Measurements from ENCODE around the gene SLC35A4.

SLC35A4 gene

GRCh38 chr5:140564196-140565023 is at the start of gene SLC35A4, which contains the start of gene APBB3:
Gene SLC35A4, plus strand, starts transcription at chr5:140564828. Its CDS starts 2,342 bp downstream, at chr5:140567170.
Gene APBB3, minus strand, starts transcription at chr5:140564598. Its CDS starts 353 bp downstream, at chr5:140564245.
- DNase-seq (ENCODE audit: low read depth) = peak; percentile 93

- no peak for DNase-seq (ENCODE audit: low read depth)
Measured at GRCh38 chr5:140524003-140524402, 40.6 kb upstream of the SLC35A4 start.

- no peak for DNase-seq (ENCODE audit: low read depth)
Measured at GRCh38 chr5:140540227-140540626, 24.4 kb upstream of the SLC35A4 start.

GRCh38 chr5:140542972-140543371 is 21.7 kb upstream of the SLC35A4 start:
- no peak for DNase-seq (ENCODE audit: low read depth)

- DNase-seq (ENCODE audit: low read depth) = no peak
Measured at GRCh38 chr5:140544986-140545385, 19.6 kb upstream of the SLC35A4 start.

- no peak for DNase-seq (ENCODE audit: low read depth)
Measured at GRCh38 chr5:140545606-140546005, 19.0 kb upstream of the SLC35A4 start.

GRCh38 chr5:140546851-140547507 is 17.6 kb upstream of the SLC35A4 start:
- no peak for DNase-seq (ENCODE audit: low read depth)

- peak; percentile 77 for DNase-seq (ENCODE audit: low read depth)
Measured at GRCh38 chr5:140547508-140548299, 16.9 kb upstream of the SLC35A4 start, which contains the start of gene EIF4EBP3. Gene EIF4EBP3, plus strand, starts transcription at chr5:140547662. Its CDS starts 76 bp downstream, at chr5:140547738.

GRCh38 chr5:140548300-140548688 is 16.3 kb upstream of the SLC35A4 start:
- DNase-seq (ENCODE audit: low read depth) = no peak

- no peak for DNase-seq (ENCODE audit: low read depth)
Measured at GRCh38 chr5:140548791-140549190, 15.8 kb upstream of the SLC35A4 start.

GRCh38 chr5:140549237-140550144 is 15.1 kb upstream of the SLC35A4 start:
- no peak for DNase-seq (ENCODE audit: low read depth)

GRCh38 chr5:140550147-140551079 is 14.2 kb upstream of the SLC35A4 start:
- DNase-seq (ENCODE audit: low read depth) = no peak

GRCh38 chr5:140551872-140552271 is 12.8 kb upstream of the SLC35A4 start:
- no peak for DNase-seq (ENCODE audit: low read depth)

GRCh38 chr5:140553657-140554056 is 11.0 kb upstream of the SLC35A4 start:
- no peak for DNase-seq (ENCODE audit: low read depth)

GRCh38 chr5:140554454-140554853 is 10.2 kb upstream of the SLC35A4 start:
- DNase-seq (ENCODE audit: low read depth) = no peak

GRCh38 chr5:140555747-140556312 is 8.8 kb upstream of the SLC35A4 start:
- no peak for DNase-seq (ENCODE audit: low read depth)

- no peak for DNase-seq (ENCODE audit: low read depth)
Measured at GRCh38 chr5:140556438-140556837, 8.2 kb upstream of the SLC35A4 start.

GRCh38 chr5:140557136-140557805 is 7.4 kb upstream of the SLC35A4 start, which contains the start of gene SRA1:
Gene SRA1, minus strand, starts transcription at chr5:140557473. Its CDS starts 21 bp downstream, at chr5:140557452.
- peak; percentile 84 for DNase-seq (ENCODE audit: low read depth)

GRCh38 chr5:140557965-140558364 is 6.7 kb upstream of the SLC35A4 start:
- no peak for DNase-seq (ENCODE audit: low read depth)

Measured in stimulated activated CD8-positive, alpha-beta memory T cell treated with anti-CD3 and anti-CD28 coated beads, Interleukin-4, amount 100 ng/mL, for 24 hours (primary cell).